ENCODE results near the gene BCL3.

DNA sequence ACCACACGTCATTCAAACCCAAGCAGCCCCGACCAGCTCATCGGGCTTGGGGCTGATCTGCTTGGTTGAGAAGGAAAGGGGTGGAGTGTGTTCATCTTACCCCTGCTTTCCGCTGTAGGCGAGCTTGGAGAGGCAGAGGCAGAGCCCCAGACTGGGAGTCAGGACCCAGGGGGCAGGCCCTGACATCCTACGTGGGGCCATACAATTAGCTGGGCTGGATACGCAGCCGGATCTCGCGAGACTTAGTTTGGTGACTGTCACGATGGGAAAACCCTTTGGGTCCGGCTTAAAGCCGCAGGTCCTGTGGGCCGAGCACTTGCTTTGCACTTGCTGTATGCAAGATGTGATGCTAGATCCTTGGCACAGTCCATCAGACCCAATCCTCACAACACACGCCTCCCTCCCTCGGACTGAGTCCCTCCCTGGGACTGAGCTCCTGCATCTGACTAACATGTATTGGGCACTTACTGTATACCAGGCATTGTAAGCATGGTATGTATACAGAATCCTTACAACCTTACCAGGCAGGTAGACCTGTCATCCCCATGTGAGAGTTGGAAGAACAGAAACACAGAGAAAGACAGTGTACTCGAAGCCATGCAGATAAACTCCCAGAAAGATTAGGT lies 45.8 kb upstream of the BCL3 start:
- no peak for TF ChIP-seq EZH2 (IDR thresholded peaks at IDR 0.05; ENCODE audit: insufficient read depth, poor library complexity, severe bottlenecking)
- no peak for TF ChIP-seq EZH2phosphoT487 (IDR thresholded peaks at IDR 0.05; ENCODE audit: insufficient read depth, low read depth)

All from GM23248 (cell line).